RCC 7860 (cell line): ENCODE data around the gene KLK8.

ENCODE experiments used
- DNase-seq: peaks from one replicate; pipeline ENCODE4 v3.0.0-alpha.2; 2015; ENCODE audit warnings: low spot score
- FAIRE-seq: peaks from 2 replicates; lab custom pipeline; 2012; peaks lifted over from hg19 to GRCh38; lab: Jason Lieb, UNC

Gene KLK8

DNA sequence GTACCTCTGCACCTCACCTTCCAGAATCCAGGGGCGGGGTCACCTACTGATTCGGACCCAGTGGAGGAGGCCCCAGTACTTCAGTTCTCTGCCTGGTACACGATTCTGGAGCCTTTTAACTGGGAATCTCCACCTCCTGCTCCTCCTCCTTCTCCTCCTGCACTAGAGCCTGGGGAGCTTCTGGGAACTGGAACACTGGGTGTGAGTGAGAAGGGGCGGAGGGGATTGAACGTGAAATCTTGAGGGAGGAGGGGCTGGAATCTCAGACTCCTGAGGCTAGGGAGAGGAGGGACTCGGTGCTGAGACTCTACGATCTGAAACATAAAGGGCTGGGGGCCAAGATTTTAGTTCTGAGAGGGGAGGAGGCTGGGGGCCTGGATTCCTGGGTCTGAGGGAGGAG lies at the start of gene KLK8:
Gene KLK8, minus strand, starts transcription at position 90 of the 400 bp plus-strand sequence. CDS start 437 bp downstream, outside the sequence.
- no peak for FAIRE-seq
- DNase-seq = no peak

GRCh38 chr19:51047031-51047335 lies 45.6 kb upstream of the KLK8 start:
- FAIRE-seq = no peak
- DNase-seq = no peak

DNA sequence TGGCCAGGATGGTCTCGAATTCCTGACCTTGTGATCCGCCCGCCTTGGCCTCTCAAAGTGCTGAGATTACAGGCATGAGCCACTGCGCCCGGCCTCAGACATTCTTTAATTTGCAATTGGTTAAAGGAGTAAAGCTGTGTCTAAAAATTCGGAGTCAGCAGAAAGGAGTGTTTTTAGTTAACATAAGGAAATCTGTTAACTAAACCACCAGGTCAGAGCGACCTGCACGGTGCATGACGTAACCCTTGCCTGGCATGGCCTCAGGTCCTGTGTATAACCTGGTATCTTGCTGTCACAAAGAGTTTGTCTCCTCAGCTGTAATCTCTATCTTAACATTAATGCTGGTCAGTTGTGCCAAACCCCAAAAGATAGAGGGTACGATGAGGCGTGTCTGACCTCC lies 42.9 kb upstream of the KLK8 start:
- DNase-seq (no peak), FAIRE-seq (no peak)

DNA sequence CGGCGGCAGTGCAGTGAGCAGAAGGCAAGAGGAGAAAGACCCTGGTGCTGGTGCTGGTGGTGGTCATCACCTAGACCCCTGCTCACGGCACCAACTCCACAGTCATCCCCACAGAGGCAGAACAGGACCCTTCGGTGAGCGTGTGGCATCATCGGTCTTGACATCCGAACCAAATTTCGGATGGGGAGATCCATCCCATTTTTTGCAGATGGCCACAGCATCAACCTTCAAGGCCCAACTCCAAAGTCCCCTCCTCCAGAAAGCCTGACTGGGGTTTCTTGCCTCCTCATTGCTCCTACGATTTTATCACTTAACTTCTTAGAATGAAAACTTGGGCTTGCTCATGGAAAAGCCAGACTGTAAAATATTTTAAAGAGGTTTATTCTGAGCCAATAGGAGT lies 42.1 kb upstream of the KLK8 start:
- DNase-seq = no peak
- no peak for FAIRE-seq

DNA sequence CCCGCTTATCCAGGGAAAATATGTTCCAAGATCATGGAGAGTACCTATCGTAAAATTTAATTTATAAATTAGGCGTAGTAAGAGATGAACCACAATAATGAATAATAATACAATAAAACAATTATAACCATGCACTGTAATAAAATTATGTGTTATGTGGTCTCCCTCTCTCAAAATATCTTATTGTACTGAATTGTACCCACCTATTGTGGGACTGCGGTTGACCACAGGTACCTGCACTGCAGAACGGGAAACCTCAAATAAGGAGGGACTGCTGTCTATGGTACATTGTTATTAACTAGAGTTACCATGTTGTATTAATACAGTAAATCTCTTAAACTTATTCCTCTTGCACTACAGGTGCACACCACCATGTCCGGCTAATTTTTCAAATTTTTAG lies 38.7 kb upstream of the KLK8 start:
- FAIRE-seq = no peak

DNA sequence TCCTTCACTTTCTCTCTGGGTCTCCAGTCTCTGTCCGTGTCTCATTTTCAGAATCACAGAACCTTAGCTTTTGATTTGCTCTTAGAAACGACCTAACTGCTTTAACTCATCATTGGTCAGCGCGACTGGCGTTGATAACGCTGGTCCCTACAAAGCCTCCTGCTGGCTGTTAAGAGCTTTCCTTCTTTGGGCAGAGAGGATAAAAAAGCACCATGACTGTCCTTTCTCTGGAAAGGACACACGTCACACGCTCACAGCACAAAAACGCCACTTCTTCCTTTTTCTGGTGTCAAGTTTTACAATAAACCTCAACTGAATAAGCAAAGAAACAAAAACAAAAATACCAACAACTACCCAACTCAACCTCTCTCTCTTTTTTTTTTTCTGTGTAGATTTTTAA lies 35.1 kb upstream of the KLK8 start:
- no peak for DNase-seq
- FAIRE-seq = no peak

More for the DNA sequence above, 38.7 kb upstream of the KLK8 start:
- DNase-seq = no peak

DNA sequence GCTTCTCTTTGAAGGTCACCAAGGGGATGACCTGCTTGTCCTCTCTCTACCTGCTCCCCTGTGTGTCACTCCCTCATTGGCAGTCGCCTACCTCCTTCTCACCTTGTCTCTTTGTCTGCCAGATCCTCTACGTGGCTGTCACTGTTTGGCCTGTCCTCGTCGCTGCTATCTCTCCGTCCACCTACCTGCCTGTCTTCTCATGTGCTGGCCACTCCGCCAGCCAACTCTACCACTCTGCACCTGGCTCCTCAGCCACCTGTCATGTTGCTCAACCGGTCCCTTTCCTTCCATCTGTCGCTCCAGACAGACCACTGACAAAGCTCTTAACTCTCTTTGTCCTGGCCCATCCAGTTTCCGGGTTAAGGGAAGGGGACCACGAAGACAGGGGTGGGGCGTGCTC lies 33.3 kb upstream of the KLK8 start, which contains the start of gene KLK12:
Gene KLK12, minus strand, starts transcription at position 299 of the 400 bp plus-strand sequence. CDS start 381 bp downstream, outside the sequence.
- DNase-seq = no peak
- no peak for FAIRE-seq

DNA sequence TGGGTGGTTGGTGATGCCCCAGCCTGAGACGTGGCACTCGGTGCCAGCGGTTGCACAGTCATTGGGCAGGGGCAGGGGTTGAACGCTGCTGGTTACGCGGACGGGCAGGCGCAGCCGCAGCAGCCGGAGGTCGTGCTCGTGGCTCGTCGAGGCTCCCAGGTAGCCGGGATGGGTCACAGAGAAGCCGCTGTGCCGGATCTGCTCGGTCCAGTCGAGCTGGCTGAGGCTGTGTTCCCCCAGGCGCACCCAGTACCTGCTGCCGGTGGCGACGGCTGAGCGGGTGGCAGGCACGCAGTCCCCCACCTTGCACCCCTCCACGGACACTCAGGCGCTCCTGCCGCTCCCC lies 30.4 kb upstream of the KLK8 start:
- DNase-seq = no peak
- no peak for FAIRE-seq

GRCh38 chr19:51031220-51031879 lies 29.9 kb upstream of the KLK8 start:
- DNase-seq = no peak
- FAIRE-seq = no peak

DNA sequence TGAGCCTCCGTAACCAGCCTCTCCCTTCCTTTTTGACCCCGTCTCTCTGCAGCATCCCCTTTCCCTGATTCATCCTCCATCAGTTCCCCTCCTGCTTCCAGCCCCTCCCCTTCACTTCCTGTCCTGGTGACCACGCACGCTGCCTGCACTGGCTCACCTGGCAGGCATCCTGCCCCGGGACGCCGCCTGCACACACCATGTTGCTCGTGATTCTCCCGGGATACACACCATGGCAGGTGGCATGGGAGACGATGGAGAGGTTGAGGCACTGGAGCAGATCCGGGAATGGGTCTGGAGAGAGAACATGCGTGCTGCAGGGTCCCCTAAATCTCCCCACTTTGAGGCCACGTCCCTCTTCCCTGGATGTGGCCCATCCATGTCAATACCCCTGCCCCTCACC lies 29.2 kb upstream of the KLK8 start:
- FAIRE-seq = no peak

GRCh38 chr19:51029718-51030117 lies 28.3 kb upstream of the KLK8 start:
- no peak for DNase-seq
- FAIRE-seq = no peak

More for the DNA sequence above, 29.2 kb upstream of the KLK8 start:
- no peak for DNase-seq

DNA sequence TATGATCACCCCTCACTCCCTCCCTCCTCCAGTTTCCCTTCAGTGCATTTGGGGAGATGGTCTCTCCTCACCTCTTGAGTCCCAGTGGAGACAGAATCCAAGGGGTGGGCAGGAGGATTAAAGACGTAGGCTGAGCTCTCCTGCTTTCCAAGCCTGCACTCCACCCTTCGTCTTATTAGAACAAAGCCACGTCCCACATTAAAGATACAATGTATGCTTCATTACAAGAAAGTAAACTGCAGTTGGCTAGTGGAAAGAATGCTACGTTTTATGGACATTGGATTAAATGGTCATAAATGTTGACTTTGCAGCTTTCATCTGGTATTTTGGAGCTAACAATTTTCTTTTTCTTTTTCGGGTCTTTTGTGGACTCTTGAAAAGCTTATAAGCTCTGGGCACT lies 26.5 kb upstream of the KLK8 start:
- FAIRE-seq (no peak), DNase-seq (no peak)

GRCh38 chr19:51027126-51027806 lies 25.9 kb upstream of the KLK8 start:
- no peak for DNase-seq

GRCh38 chr19:51026554-51026831 lies 25.1 kb upstream of the KLK8 start, which contains the start of gene KLK11:
Gene KLK11 (minus strand): TSS chr19:51026616. CDS start chr19:51025631, 985 bp downstream.
- FAIRE-seq (no peak), DNase-seq (no peak)

More at GRCh38 chr19:51027126-51027806, 25.9 kb upstream of the KLK8 start:
- FAIRE-seq = no peak

- no peak for FAIRE-seq
- no peak for DNase-seq
Observed at GRCh38 chr19:51025809-51026553, 24.6 kb upstream of the KLK8 start.

DNA sequence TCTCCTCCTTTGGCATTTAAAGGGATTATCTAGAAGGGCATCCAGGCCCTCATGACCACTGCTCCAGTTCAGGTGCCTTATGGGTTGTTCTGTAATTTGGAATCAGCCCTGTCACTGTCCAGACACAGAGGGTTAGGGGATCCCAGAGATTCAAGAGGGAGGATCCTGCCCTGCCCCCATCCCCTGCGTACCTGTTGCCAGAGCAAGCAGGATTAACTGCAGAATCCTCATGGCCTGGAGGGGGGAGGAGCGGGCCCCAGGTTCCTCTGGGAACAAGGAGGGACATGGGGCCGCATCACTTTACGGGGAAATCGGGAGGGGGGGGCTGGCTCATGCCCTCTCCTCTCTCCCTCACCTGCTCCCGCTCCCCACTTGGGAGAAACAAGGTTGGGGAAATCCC lies 24.0 kb upstream of the KLK8 start:
- FAIRE-seq = no peak

DNA sequence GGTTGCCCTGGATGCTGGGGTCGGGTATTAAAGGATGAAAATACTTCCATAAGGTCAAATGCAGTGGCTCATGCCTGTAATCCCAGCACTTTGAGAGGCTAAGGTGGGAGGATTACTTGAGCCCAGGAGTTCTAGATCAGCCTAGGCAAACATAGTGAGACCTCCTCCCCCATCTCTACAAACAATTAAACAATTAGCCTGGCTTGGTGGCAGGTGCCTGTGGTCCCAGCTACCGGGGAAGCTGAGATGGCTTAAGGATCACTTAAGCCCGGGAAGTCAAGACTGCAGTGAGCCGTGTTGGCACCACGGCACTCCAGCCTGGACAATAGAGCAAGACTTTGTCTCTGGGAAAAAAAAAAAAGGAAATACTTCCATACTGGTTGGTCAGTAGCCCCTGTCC lies 23.5 kb upstream of the KLK8 start:
- DNase-seq (no peak), FAIRE-seq (no peak)

More for the DNA sequence above, 24.0 kb upstream of the KLK8 start:
- no peak for DNase-seq

DNA sequence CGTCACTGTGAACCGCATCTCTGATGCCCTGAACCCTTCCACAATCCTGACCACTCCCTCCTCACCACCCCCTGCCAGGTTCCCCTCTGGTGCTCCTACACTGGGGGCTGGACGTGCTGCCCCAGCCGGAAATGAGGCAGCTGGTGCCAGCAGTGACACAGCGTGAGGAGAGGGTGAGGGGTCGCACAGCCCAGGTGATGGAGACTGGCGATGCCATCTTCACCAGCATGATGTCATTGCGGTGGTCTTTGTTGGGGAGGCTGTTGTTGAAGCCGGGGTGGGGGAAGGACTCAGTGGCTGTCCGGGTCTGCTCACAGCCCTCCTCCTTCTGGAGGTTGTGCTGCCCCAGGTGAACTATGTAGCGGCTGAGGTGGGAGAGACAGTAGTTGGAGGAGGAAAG lies 22.5 kb upstream of the KLK8 start:
- FAIRE-seq (no peak), DNase-seq (no peak)

- DNase-seq = no peak
- no peak for FAIRE-seq
Observed at GRCh38 chr19:51022526-51022925, 21.1 kb upstream of the KLK8 start.

- FAIRE-seq (no peak), DNase-seq (peak; percentile 9)
Observed at GRCh38 chr19:51020988-51021651, 19.7 kb upstream of the KLK8 start.

- no peak for FAIRE-seq
- no peak for DNase-seq
Observed at GRCh38 chr19:51019544-51019925, 18.1 kb upstream of the KLK8 start, which contains the start of gene KLK10. Gene KLK10 (minus strand): TSS chr19:51019709. CDS start chr19:51019130, 579 bp downstream.
